Measurements from ENCODE around the gene PTH2R.
A peak's percentile ranks its signal among the peaks of the same experiment; 100 is the strongest.
"Not testable (repeated sequence)": the region's sequence is repeated elsewhere in the genome, so short reads cannot be mapped to it uniquely, and the experiment has no call there.

Gene PTH2R, protein sequence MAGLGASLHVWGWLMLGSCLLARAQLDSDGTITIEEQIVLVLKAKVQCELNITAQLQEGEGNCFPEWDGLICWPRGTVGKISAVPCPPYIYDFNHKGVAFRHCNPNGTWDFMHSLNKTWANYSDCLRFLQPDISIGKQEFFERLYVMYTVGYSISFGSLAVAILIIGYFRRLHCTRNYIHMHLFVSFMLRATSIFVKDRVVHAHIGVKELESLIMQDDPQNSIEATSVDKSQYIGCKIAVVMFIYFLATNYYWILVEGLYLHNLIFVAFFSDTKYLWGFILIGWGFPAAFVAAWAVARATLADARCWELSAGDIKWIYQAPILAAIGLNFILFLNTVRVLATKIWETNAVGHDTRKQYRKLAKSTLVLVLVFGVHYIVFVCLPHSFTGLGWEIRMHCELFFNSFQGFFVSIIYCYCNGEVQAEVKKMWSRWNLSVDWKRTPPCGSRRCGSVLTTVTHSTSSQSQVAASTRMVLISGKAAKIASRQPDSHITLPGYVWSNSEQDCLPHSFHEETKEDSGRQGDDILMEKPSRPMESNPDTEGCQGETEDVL

GRCh38 chr2:208406474-208407451 is at the start of gene PTH2R:
PTH2R (plus strand) TSS chr2:208406792; CDS start chr2:208407044, 252 bp downstream.
- DNase-seq, result peak in 18 of 42 donors; percentile 3 to 43 (median 15)
- intact Hi-C loops (cut with DNase I), result no loop called here

- intact Hi-C loops (cut with DNase I), result no loop called here
- DNase-seq, result no peak
Measured at GRCh38 chr2:208356846-208357574, 49.6 kb upstream of the PTH2R start.

DNA sequence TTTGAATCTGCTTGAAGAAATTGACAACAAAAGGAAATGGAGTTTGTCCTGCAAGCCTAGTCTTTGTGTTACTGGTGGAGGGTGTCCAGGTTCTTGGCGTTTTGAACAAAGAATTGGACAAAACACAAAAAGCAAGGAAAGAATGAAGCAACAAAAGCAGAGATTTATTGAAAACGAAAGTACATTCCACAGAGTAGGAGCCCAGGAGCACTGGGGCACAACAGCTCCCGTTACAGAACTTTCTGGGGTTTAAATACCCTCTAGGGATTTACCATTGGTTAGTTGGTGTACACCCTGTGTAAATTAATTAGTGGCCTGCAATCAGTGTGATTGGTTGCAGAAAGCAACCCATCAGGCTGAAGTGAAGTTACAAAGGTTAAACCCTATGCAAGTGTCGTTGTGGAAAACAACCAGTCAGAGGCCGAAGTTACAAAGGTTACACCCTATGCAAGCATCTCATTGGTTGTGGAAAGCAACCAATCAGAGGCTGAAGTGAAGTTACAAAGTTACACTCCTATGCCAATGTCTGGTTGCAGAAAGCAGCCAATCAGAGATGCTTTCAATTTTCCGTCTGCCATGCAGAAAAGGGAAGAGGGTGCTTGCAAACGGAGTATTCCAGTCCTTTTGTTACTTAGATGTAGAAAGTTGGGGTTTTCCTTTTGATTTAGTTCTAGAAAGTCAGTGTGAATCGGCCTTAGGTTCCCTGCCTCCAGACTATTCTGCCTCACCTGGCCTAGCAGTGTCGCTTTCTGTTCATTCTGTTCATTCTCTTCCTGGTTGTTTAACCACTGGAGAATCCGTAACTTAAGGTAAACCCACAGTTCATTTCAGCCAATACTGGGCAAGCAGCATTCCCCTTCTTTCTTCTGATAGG is 47.6 kb upstream of the PTH2R start:
- intact Hi-C loops (cut with DNase I), result no loop called here

GRCh38 chr2:208359632-208359986 is 47.0 kb upstream of the PTH2R start:
- intact Hi-C loops (cut with DNase I), result no loop called here
- peak in 5 of 42 donors; percentile 3 to 25 (median 14) for DNase-seq

More for the DNA sequence above, 47.6 kb upstream of the PTH2R start:
- DNase-seq, result no peak

DNA sequence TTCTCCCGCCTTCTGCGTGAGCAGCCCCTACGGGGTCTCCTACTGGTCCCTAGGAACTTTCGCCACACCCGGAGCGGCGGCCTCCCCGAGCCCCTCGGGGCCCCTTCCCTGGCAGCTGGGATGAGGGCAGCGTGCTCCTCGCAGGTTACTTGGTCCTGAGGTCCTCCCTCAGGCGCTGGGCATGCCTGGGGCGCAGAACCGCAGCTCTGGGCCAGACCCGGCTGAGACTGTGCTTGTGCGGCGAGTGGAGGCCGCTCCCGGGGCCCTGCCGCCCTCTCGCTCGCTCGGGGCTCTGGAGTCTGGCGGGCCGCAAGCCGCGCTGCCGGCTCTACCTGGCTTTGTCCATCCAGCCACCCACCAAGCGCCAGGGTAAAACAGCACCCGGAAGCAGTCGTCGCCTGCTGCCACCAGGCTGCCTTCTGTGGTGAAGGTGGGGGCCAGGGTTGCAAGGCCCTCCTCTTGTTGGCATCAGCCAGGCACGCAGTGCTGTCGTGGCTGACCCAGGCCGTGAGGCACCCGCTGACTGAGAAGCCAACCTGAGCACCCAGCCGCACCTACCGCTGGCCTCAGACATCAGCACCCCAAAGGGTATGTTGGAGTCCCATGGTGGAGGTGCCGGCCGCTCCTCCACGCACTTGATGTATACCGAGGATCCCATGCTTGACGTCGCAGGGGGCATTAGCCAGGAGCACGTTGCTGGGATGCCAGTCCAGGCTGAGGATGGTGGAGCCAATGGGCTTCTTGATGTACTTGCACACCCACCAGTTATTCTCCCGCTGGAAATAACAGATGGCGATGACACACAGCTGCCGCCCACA is 46.1 kb upstream of the PTH2R start:
- intact Hi-C loops (cut with DNase I), result no loop called here
- DNase-seq, result no peak

DNA sequence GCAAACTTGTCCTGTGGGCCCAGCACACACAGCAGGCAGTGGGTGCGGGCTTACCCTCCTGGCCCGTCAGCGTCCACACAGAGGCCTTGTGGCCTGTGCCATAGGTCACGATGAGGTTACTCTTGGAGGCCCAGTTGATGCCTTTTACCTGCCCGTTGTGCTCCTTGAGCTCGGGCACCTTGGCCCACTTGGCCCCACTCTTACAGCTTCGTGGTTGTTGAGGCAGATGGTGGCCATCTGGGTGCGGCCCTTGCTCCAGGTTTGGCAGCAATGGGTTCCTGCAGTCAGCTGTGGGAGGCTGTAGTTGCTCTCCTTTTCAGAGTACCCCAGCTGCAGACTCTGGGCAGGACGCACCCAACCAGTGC is 45.5 kb upstream of the PTH2R start:
- intact Hi-C loops (cut with DNase I), result no loop called here
- DNase-seq, result peak in 1 of 42 donors; percentile 3

DNA sequence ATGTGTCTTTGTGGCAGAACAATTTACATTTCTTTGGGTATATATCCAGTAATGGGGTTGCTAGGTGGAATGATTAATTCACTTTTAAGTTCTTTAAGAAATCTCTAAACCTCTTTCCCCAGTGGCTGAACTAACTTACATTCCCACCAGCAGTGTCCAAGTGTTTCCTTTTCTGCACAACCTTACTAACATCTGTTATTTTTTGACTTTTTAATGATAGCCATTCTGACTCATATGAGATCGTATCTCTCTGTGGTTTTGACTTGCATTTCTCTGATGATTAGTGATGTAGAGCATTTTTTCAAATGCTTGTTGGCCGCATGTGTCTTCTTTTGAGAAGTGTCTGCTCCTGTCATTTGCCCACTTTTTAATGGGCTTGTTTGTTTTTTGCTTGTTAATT is 43.1 kb upstream of the PTH2R start:
- no peak for DNase-seq
- intact Hi-C loops (cut with DNase I), result no loop called here

DNA sequence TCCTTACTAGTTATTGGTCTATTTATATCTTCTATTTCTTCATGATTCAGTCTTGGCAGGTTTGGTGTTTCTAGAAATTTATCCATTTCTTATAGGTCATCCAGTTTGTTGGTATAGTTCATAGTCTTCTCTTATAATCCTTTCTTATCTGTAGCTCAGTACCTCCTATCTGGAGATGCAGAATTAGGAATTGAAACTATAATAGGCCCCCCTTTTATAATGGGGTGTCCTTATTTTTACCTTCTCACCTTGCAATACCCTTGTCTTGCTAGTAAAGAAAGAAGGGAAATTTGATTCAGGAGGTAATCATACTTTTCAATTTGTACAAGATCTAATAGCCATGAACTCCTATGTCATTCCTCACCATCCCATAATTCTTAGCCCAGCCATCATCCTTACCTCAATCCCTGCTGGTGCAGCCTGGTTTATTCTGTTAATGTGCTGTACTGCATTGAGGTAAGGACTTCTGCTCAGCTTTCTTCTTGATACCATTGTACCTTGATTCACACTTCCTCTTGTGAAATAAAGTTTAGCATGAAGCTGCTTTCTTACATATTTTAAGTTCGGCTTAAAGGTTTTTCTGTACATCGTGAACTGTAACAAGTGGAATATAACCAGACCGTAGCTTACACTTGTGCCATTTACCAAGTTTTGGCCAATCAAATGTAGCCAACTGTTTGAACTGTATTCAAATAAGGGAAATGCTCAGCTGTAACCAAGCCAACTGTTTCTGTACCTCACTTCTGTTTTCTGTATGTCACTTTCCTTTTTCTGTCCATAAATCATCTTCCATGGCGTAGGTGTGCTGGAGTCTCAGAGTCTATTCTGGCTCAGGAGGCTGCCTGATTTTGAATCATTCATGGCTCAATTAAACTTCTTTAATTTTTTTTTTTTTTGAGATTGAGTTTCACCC is 40.1 kb upstream of the PTH2R start:
- intact Hi-C loops (cut with DNase I), result no loop called here
- no peak for DNase-seq

- DNase-seq, result no peak
- intact Hi-C loops (cut with DNase I), result no loop called here
Measured at GRCh38 chr2:208369091-208369490, 37.5 kb upstream of the PTH2R start.

- intact Hi-C loops (cut with DNase I), result no loop called here
Measured at GRCh38 chr2:208370881-208371633, 35.5 kb upstream of the PTH2R start.

GRCh38 chr2:208371634-208371935 is 35.0 kb upstream of the PTH2R start:
- intact Hi-C loops (cut with DNase I), result no loop called here
- DNase-seq, result no peak

More at GRCh38 chr2:208370881-208371633, 35.5 kb upstream of the PTH2R start:
- no peak for DNase-seq

DNA sequence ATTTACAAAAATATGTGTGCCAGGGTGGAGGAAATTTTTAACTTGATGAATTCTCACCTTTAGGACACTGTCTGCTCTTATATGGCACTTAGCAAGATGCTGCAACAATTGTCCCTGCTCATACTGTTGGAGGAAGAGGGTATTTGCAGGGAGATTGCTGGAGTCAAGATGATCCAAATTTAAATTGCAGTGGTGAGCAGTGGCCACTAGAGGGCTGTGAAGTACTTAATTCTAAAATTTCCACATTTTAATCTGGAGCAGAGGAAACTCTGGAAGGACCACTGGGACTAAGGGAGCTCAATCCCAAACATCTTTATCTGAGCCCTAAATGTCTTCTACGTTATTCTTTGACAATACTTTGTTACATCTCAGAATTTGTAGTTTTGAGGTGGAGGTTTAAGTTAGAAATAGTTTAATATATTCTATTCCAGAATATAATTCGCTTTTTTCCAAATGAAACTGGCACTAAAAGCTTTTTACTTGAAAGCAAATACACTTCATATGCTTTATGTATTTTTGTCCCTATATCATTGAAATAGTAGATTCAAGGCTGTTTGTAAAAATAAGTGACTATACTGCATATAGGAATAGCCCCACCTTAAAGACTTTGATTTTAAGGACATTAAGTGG is 33.0 kb upstream of the PTH2R start:
- intact Hi-C loops (cut with DNase I), result no loop called here
- peak in 35 of 42 donors; percentile 15 to 81 (median 47) for DNase-seq

GRCh38 chr2:208375491-208376068 is 31.0 kb upstream of the PTH2R start:
- DNase-seq, result no peak
- intact Hi-C loops (cut with DNase I), result no loop called here

- intact Hi-C loops (cut with DNase I); DNase-seq: not testable (repeated sequence)
Measured at GRCh38 chr2:208377344-208377860, 29.2 kb upstream of the PTH2R start.

DNA sequence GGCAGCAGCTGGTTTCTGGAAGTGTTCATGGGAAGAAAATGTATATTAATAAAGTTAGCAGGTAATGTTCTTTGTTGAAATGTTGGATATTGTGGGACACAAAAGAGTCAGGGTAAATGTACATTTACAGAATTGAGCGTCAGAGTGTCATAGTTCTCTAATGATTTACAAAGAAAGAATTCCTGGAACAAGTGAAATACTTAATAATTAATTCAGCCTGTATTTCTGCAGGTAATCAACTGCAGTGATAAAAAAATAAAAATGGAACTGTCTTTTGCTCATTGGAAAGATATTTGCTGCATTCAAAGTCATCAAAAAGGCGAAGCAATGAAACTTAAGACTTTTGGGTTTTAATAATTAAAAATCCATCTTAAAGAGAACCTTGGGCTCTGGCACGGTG is 27.4 kb upstream of the PTH2R start:
- intact Hi-C loops (cut with DNase I), result no loop called here
- DNase-seq, result no peak

Measured in head of caudate nucleus (tissue), 42 donors.